HG03103 (cell line): ENCODE results near the gene YIPF6.
"Not testable (repeated sequence)": the region's sequence is repeated elsewhere in the genome, so short reads cannot be mapped to it uniquely, and the experiment has no call there.

Experiments
- ATAC-seq: cut with Tn5 transposase; IDR thresholded peaks from one replicate; pipeline ENCODE4 v1.9.1; 2021; ENCODE audit warnings: low read depth; ENCODE audit not compliant: unreplicated experiment

Gene YIPF6

DNA sequence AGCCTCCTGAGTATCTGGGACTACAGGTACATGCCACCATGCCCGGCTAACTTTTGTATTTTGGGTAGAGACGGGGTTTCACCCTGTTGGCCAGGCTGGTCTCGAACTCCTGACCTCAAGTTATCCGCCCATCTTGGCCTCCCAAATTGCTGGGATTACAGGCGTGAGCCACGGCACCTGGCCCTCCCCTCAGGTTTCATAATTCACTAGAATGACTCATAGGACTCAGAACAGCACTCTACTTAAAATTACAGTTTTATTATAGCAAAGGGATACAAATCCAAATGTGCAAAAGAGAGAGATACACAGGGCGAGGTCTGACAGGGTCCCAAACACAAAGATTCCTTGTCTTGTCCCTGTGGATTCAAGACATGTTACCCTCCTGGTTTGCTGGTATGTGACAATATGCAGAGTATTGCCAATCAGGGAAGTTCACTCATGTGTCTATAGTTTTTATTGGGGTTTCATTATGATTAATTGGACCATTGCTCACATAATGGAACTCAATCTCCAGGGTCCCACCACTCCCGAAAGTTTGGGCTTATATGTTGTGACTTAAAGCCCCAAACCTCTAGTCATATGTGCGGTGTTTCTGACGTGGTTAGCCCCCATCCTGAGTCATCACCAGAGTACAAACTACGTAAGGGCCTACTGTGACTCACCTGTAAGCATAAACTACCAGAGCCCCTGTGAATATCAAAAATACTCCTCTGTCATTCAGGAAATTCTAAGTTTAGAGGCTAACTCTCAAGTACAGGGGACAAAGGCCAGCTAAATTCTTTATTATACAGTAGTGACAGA lies 5.2 kb downstream of the YIPF6 start:
- no peak for ATAC-seq

DNA sequence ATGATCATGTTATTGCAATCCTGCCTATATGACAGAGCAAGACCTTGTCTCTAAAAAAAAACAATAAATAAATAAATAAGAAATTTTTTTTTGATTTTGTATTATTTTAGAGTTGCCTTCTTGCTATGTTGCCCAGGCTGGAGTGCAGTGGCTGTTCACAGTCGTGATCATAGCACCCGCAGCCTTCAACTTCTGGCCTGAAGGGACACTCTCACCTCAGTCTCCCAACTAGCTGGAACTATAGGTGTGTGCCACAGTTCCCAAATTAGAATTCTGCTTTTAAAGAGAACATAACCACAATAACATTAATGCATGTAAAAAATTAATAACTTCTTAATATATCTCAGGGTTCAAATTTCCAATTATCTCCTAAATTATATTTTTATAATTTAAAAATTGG lies 7.8 kb downstream of the YIPF6 start:
- no peak for ATAC-seq

DNA sequence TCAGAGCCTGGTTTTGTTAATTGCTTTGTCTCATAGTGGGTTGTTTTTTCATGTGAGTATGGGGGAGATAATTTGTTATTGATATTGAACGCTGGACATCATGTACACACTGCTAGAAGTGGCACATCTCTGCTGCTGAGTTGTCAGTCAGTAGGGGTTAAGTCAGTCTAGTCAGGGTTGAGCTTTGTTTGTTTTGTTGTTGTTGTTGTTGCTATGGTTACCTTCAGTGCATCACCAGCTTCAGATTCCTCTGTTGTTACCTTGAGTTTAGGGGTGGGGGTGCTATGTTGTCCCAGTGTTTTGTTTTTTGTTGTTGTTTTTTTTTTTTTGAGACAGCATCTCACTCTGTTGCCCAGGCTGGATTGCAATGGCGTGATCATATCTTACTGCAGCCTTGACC lies 9.9 kb downstream of the YIPF6 start:
- no peak for ATAC-seq

DNA sequence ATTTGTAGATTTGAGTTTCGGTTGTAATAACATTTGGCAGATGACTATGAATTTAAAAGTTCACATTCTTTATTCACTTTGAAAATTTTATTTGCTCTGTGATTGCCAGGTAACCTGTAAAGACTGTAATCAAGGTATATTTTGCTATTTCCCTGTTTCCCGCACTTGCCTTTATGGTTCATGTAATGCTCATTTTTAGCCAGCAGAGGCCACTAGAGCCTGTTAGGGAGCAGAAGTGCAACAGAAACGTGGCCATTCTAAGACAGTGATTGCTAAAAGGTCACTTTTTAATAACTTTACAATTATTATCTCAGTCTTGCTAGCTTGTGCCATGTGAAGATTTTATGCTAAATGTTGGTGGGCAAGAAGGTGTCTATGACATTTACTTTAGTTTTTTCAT lies 12.4 kb downstream of the YIPF6 start:
- no peak for ATAC-seq

DNA sequence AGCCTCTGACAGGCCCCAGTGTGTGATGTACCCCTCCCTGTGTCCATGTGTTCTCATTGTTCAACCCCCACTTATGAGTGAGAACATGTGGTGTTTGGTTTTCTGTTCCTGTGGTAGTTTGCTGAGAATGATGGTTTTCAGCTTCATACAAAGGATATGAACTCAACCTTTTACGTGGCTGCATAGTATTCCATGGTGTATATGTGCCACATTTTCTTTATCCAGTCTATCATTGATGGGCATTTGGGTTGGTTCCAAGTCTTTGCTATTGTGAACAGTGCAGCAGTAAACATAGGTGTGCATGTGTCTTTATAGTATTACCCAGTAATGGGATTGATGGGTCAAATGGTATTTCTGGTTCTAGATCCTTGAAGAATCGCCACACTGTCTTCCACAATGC lies 25.8 kb downstream of the YIPF6 start:
- not testable (repeated sequence) for ATAC-seq

DNA sequence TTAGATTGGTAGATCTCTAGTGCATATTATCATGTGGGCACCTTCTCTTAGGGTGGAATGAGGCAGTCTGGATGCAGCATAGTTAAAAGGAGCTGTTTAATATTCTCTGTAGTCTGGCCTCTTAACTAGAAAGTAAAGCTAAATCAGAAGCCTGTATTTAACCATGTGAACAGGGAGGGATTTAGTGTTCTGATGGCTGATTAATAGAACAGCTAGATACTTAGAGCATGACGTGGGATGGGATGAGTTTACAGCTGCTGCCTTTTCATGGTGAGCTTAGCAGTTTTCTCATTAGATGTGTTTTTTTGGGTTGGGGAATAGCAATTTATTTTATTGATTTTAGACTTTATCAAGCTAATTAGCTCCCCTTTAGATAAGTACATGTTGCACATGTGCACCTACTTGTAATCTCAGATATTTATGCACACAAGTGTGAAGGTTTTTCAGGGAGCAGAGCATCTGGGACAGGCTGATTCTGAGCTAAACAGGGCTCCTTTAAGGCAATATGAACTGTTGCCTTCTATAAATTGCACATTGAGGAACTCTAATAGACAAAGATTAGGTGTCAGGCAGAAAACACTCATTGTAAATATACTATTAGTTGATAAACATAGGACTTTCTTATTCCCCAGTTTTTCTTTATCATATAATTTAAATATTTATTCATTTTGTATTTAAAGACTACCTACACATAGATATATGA lies 34.1 kb downstream of the YIPF6 start:
- ATAC-seq: no peak

GRCh38 chrX:68533656-68534055 lies 34.8 kb downstream of the YIPF6 start:
- ATAC-seq: no peak

- ATAC-seq: no peak
Observed at GRCh38 chrX:68534691-68535090, 35.8 kb downstream of the YIPF6 start.

- no peak for ATAC-seq
Observed at GRCh38 chrX:68536429-68536828, 37.6 kb downstream of the YIPF6 start.

DNA sequence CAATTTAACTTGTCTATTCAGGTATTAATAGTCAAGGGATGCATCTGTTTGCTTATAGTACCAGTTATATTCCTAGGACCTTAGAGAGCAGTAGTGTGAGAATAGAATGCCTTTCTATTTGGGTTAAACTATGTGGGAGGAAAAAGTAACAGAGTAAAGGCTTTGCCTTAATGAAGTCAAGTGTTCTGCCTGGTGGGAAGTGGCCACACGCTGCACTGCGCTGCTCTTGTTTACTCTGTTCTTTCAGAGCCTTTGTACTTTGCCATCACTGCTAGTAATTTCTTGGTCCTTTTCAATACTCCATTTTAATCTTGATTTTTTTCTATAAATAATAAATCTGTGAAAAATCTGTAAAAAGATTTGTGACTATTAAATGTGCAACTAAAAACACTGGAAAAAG lies 38.0 kb downstream of the YIPF6 start:
- ATAC-seq: no peak

DNA sequence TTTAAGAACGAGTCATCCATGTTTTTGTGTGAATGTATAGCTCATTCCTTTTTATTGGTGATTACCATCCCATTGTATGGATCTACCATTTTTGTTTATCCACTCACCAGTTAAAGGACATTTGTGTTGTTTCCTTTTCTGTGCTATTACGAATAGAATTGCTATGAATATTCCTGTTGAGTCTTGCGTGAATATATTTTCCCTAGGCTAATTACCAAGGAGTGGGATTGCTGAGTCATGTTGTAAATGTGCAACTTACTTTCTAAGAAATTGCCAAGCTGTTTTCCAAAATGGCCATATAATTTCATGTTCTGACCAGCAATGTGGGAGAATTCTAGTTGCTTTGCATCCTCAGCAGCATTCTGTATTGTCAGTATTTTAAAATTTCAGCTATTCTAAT lies 51.3 kb downstream of the YIPF6 start:
- no peak for ATAC-seq

GRCh38 chrX:68556036-68556435 lies 57.2 kb downstream of the YIPF6 start:
- ATAC-seq: no peak

GRCh38 chrX:68557126-68557525 lies 58.3 kb downstream of the YIPF6 start:
- ATAC-seq: not testable (repeated sequence)

- ATAC-seq: not testable (repeated sequence)
Observed at GRCh38 chrX:68559905-68560304, 61.1 kb downstream of the YIPF6 start.

- ATAC-seq: no peak
Observed at GRCh38 chrX:68568136-68568535, 69.3 kb downstream of the YIPF6 start.

DNA sequence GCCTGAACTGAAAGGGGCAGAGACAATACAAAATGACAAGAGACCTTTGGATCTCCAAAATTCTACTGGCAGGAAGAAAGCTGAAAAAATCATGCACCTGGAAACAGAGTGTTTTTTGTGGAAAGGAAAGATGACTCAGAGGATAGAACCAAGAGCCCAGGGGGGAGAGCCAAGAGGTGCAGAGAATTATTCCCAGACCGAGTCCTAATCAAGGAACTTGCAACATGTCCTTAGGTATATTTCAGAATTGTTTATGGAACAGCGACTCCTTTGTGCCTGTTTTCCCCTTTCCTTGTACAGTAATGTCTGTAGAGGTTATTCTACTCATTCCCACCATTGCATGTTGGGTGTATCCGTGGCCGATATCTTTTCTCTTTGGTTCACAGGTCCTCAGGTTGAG lies 71.7 kb downstream of the YIPF6 start:
- no peak for ATAC-seq

- no peak for ATAC-seq
Observed at GRCh38 chrX:68571292-68571609, 72.4 kb downstream of the YIPF6 start.

DNA sequence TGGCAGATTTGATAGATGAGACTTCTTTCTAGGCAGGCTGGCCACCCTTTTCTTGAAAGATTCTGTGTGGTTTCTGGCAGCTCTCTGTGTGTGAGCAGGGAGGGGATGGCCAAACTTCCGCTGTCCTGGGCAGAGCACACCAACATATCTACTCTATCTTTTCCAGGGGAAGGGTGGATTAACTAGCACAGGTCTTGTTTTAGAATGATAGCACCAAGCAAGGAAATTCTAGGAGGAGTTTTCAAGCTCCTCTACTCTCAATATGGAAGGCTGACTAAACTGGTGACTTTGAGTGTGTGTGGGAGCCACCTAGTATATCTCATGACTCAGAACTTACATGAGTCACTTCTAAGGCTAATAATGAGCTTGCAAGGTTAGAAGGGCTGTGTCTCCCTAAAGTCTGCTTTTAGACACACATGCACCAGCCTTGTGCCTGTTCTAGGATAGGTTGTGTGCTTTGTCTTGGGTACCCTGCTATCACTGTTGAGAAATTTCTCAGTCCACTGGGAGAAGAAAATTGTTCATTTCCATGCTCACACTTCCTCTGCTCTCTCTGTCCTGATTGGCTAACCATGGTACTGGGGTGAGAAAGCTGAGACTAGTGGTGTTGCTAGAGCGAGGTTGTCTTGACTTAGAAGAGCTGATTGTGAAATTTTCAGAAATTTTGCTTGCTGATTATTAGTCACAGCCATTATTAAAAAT lies 72.9 kb downstream of the YIPF6 start:
- peak; percentile 79 for ATAC-seq

DNA sequence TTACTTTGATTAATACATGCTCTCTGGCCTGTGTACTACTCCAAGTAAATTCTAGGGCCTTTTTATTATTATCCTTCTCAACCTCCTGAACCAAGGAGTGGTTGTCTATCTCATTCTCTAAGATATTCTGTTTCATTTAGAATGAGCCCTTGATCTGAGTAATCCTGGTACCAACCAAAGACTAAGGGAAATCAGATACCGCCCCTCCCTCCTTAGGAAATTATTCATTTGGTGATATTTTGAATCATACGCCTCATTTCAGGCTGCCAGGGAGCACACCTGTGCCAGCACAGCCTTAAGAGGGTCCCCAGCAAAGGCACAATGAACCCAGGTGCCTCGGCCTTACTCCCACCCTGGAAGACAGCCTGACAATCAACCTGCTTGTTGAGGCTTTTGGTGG lies 75.4 kb downstream of the YIPF6 start:
- ATAC-seq: no peak

GRCh38 chrX:68579810-68580209 lies 81.0 kb downstream of the YIPF6 start:
- no peak for ATAC-seq

DNA sequence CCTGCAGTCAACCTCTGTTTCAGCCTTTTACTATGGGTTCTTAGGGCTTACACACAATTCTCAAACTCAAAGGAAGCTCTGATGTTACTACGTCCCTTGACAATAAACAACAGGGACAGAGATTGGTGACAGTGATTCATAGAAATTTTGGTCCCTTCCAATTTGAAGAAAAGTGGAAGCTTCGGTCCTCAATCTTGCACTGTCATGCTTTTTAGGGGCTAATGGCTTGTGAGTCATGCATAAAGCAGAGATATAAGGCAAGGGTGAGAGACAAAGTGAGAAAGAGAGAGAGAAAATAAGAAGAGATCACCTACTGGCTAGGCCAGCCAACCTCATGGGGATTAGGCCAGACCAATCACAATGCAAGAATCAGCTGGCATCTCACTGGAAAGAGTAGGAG lies 85.4 kb downstream of the YIPF6 start:
- no peak for ATAC-seq
